ENCODE measurements around the gene CERS4. TPM values are rescaled to one million over a fixed set of nuclear protein-coding genes. Genes with fewer than 3 reads are reported as not detected.

Gene CERS4
- total RNA-seq, 1 experiment from 2014 or later, result 43.9 TPM

GRCh38 chr19:8238251-8238650 lies 29.1 kb downstream of the CERS4 start:
- no peaks in the 10 kb centered on the region for H3K9me3 ChIP-seq (ENCODE audit: low read length)
- DNase-seq (no peak), ATAC-seq (no peak)
- H3K9ac ChIP-seq (ENCODE audit: low read length), result no peak overlapping the region
- TF ChIP-seq EZH2 (IDR thresholded peaks at IDR 0.05; ENCODE audit: low read length, unreplicated experiment) (no peak), CTCF (conservative IDR thresholded peaks at IDR 0.05; ENCODE audit: low read depth, low read length) (no peak), EZH2phosphoT487 (IDR thresholded peaks at IDR 0.05; ENCODE audit: borderline replicate concordance, low read length) (no peak)
- ChIA-PET CTCF (no interaction called here), POLR2A (ENCODE audit: unreplicated experiment) (no interaction called here)
- no peaks in the 10 kb centered on the region for H3F3A ChIP-seq (ENCODE audit: low read length, unreplicated experiment)
- H3K4me1 ChIP-seq (ENCODE audit: insufficient read depth, low read length), result peaks cover 8% of the 10 kb centered on the region
- intact Hi-C loops (cut with micrococcal nuclease), result no loop called here
- H3K27me3 ChIP-seq (ENCODE audit: low read length), result no peaks in the 10 kb centered on the region
- no peak overlapping the region for H3K4me3 ChIP-seq (ENCODE audit: low read length)
- no peak overlapping the region for H3K27ac ChIP-seq (ENCODE audit: low read length)
- H4K20me1 ChIP-seq (ENCODE audit: low read length), result no peaks in the 10 kb centered on the region
- H3K36me3 ChIP-seq (ENCODE audit: low read depth, low read length), result no peaks in the 10 kb centered on the region
- no TSS peak for BruUV-seq (replicated peaks)
- no peaks in the 10 kb centered on the region for H3K9me2 ChIP-seq (replicated peaks; ENCODE audit: low read length)
- no peak overlapping the region for H2AFZ ChIP-seq (ENCODE audit: low read length)
- no peaks in the 10 kb centered on the region for H3K79me2 ChIP-seq (ENCODE audit: low read length)
- no peak overlapping the region for H3K4me2 ChIP-seq (ENCODE audit: low read length)

- Histone ChIP-seq H2AFZ (ENCODE audit: low read length) (no peak overlapping the region), H3K4me3 (ENCODE audit: low read length) (no peak overlapping the region), H3K9me3 (ENCODE audit: low read length) (no peaks in the 10 kb centered on the region), H3K36me3 (ENCODE audit: low read depth, low read length) (no peaks in the 10 kb centered on the region), H3K4me2 (ENCODE audit: low read length) (0 out of 2 replicates have a peak overlapping the region, but pooled peaks have one; percentile 11), H3K4me1 (ENCODE audit: insufficient read depth, low read length) (peaks cover 8% of the 10 kb centered on the region), H3K79me2 (ENCODE audit: low read length) (no peaks in the 10 kb centered on the region), H3K9me2 (replicated peaks; ENCODE audit: low read length) (no peaks in the 10 kb centered on the region), H3F3A (ENCODE audit: low read length, unreplicated experiment) (no peaks in the 10 kb centered on the region), H3K27me3 (ENCODE audit: low read length) (no peaks in the 10 kb centered on the region), H4K20me1 (ENCODE audit: low read length) (no peaks in the 10 kb centered on the region), H3K27ac (ENCODE audit: low read length) (no peak overlapping the region), H3K9ac (ENCODE audit: low read length) (no peak overlapping the region)
- TF ChIP-seq CTCF (conservative IDR thresholded peaks at IDR 0.05; ENCODE audit: low read depth, low read length) (no peak), EZH2 (IDR thresholded peaks at IDR 0.05; ENCODE audit: low read length, unreplicated experiment) (no peak), EZH2phosphoT487 (IDR thresholded peaks at IDR 0.05; ENCODE audit: borderline replicate concordance, low read length) (no peak)
- DNase-seq (no peak), ATAC-seq (no peak)
- ChIA-PET CTCF (no interaction called here), POLR2A (ENCODE audit: unreplicated experiment) (no interaction called here)
- intact Hi-C loops (cut with micrococcal nuclease), result no loop called here
- no TSS peak for BruUV-seq (replicated peaks)
Measured at GRCh38 chr19:8239528-8240273, 30.5 kb downstream of the CERS4 start.
